ENCODE measurements around the gene CEPT1.

DNA sequence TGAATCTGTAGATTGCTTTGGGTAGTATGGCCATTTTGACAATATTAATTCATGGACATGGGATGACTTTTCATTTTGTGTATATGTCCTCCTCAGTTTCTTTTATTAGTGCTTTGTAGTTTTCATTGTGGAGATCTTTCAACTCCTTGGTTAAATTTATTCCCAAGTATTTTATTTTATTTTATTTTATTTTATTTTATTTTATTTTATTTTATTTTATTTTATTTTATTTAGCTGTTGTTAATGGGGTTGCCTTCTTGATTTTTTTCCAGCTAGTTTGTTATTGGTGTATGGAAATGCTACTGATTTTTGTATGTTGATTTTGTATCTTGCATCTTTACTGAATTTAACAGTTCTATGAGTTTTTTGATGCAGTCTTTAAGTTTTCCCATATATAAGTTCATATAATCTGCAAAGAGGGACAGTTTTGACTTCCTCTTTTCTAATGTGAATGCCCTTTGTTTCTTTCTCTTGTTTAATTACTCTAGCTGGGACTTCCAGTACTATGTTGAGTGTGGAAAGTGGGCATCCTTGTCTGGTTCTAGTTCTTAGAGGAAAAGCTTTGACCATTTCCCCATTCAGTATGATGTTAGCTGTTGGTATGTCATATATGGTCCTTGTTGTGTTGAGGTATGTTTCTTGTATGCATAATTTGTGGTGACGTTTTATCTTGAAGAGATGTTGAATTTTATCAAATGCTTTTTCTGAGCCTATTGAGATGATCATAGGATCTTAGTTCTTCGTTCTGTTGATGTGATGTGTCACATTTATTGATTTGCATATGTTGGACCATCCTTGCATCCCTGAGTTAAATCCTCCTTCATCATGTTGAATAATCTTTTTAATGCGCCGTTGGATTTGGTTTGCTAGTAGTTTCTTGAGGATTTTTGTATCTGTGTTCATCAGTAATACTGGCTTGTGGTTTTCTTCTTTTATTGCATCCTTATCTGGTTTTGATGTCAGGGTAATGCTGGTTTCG is 14.3 kb downstream of the CEPT1 start:
- TF ChIP-seq, protein P1, sequence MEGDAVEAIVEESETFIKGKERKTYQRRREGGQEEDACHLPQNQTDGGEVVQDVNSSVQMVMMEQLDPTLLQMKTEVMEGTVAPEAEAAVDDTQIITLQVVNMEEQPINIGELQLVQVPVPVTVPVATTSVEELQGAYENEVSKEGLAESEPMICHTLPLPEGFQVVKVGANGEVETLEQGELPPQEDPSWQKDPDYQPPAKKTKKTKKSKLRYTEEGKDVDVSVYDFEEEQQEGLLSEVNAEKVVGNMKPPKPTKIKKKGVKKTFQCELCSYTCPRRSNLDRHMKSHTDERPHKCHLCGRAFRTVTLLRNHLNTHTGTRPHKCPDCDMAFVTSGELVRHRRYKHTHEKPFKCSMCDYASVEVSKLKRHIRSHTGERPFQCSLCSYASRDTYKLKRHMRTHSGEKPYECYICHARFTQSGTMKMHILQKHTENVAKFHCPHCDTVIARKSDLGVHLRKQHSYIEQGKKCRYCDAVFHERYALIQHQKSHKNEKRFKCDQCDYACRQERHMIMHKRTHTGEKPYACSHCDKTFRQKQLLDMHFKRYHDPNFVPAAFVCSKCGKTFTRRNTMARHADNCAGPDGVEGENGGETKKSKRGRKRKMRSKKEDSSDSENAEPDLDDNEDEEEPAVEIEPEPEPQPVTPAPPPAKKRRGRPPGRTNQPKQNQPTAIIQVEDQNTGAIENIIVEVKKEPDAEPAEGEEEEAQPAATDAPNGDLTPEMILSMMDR (IDR thresholded peaks at IDR 0.05; ENCODE audit: insufficient read depth, low read length, poor library complexity, severe bottlenecking) = no peak
- no peak for TF ChIP-seq EZH2phosphoT487 (conservative IDR thresholded peaks at IDR 0.05; ENCODE audit: low read length)
